Spleen (tissue), 7 donors: Measurements from ENCODE around the gene ANKFY1.

Source experiments
- POLR2A ChIP-seq, 3 donors: fragments of 450-650 bp; IDR thresholded peaks; one replicate each; pipeline ENCODE4 v1.5.1; 2017; ENCODE audit warnings: antibody characterized with exemption in 3 of 3, mild to moderate bottlenecking in 1 of 3
- POLR2AphosphoS5 ChIP-seq, 3 donors: sonication (generic); formaldehyde crosslinking; IDR thresholded peaks; one replicate each; pipeline ENCODE4 v1.5.1; 2017; ENCODE audit warnings: antibody characterized with exemption in 3 of 3
- TF ChIP-seq, protein P1 (sequence below), 11 experiments: fragments of 200-600 bp in 7 of 11; fragments of 450-650 bp in 4 of 11; sonication (generic) in 4 of 11; IDR thresholded peaks in 8 of 11; conservative IDR thresholded peaks in 3 of 11; 1 replicate in 7 of 11; 2 replicates in 4 of 11; pipeline versions ENCODE4 v1.4.0 to v1.8.0; 2016 to 2021; ENCODE audit warnings: antibody characterized with exemption in 11 of 11, inconsistent platforms in 4 of 11, mild to moderate bottlenecking in 1 of 11
- donor health status: DM: no; HTN: no; CAD: no; lungs with moderate emphysema.
- donor health status: DM: no; HTN: no; CAD: no.
- donor health status: DM: no; HTN: no; CAD: no.

DNA sequence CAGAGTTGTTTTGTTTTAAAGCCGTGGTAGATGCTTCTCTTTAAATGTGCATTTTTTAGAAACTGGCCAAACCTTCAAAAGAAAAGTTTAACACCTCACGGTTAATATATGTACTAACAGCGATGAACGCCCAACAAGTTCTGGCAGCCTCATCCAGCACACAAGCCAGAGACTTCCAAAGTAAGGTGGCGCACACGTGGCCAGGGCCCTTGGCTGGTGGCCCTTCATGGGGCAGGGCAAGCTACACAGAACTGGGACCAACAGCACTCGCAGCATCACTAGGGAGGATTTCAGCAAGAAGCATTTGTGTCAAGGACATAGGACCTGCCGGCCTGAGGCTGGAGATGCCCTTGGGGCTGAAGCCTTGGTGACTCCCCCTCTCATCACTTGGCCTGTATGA, 97.4 kb downstream of the ANKFY1 start:
- TF ChIP-seq, protein P1, sequence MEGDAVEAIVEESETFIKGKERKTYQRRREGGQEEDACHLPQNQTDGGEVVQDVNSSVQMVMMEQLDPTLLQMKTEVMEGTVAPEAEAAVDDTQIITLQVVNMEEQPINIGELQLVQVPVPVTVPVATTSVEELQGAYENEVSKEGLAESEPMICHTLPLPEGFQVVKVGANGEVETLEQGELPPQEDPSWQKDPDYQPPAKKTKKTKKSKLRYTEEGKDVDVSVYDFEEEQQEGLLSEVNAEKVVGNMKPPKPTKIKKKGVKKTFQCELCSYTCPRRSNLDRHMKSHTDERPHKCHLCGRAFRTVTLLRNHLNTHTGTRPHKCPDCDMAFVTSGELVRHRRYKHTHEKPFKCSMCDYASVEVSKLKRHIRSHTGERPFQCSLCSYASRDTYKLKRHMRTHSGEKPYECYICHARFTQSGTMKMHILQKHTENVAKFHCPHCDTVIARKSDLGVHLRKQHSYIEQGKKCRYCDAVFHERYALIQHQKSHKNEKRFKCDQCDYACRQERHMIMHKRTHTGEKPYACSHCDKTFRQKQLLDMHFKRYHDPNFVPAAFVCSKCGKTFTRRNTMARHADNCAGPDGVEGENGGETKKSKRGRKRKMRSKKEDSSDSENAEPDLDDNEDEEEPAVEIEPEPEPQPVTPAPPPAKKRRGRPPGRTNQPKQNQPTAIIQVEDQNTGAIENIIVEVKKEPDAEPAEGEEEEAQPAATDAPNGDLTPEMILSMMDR (IDR thresholded peaks at IDR 0.05 in 8 of 11, conservative IDR thresholded peaks at IDR 0.05 in 3 of 11): no peak
- TF ChIP-seq POLR2A (IDR thresholded peaks at IDR 0.05) (no peak), POLR2AphosphoS5 (IDR thresholded peaks at IDR 0.05) (peak in 1 of 3 donors; percentile 26)
